Measurements from ENCODE around the gene RYR2.

DNA sequence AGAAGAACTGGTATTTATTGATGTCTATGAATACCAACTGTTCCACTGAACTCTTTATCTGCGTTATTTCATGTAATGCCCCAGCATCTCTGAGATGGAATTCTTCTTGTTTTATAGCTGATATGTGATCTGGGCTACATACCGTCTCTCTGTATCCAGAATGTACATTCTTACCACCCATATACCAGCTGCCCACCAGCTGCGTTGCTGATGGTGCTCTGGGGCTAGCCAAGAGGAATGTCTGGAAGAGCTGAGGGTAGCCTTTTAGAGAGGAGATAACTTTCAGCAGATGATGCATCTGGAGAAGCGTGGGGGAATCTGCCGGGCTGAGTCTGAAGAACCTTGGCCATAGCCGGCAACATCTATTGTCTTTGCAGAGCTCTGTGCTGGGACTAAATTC lies 137.5 kb downstream of the RYR2 start:
- TF ChIP-seq CTCF (IDR thresholded peaks at IDR 0.05; ENCODE audit: low read length) (no peak), EZH2 (IDR thresholded peaks at IDR 0.05; ENCODE audit: borderline replicate concordance, low read length) (no peak)
